ENCODE measurements around the gene BCR.

The BCR gene

DNA sequence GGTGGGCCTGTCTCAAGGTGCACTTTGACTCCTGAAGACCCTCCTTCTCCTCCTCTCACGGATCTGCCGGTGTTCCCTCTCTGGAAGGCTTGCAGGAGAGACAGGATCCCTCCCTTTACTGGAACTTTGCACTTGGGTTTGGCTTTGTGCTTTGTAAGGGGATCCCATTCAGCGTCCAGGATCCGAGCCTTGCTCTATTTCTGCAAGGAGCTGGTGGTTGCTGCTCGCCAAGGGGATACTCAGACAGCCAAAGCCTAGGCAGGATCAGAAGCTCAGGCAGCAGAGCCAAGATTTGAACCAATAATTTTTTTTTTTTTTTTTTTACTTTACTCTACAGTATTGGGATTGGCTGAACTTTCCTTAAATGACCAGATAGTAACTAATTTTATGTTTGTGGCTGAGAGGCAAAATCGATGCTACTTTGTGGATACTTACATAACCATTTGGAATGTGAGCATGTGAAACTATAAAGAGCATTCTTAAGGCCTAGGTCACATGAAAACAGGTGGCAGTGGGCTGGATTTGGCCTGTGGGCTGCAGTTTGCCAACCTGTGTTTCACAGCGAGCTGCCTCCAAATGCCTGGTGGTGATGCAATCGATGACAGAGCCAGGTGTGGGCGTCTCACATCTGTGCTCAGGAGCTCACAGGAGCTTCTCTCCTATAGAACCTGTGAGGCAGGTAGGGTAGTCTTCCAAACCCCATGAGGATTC is 25.2 kb downstream of the BCR start:
- no peaks in the 10 kb centered on the region for H3K27me3 ChIP-seq (ENCODE audit: control insufficient read depth, insufficient read depth, low read length)
- no peak overlapping the region for H3K27ac ChIP-seq (ENCODE audit: low read length)
- H3K4me1 ChIP-seq (ENCODE audit: control insufficient read depth, low read depth, low read length): no peaks in the 10 kb centered on the region
- H3K9me3 ChIP-seq (ENCODE audit: control insufficient read depth, low read depth, low read length): no peaks in the 10 kb centered on the region
- H3K4me3 ChIP-seq (ENCODE audit: low read length): no peak overlapping the region
- no peaks in the 10 kb centered on the region for H3K36me3 ChIP-seq (ENCODE audit: control insufficient read depth, low read depth, low read length)
- H3K9ac ChIP-seq (ENCODE audit: low read length): no peak overlapping the region

DNA sequence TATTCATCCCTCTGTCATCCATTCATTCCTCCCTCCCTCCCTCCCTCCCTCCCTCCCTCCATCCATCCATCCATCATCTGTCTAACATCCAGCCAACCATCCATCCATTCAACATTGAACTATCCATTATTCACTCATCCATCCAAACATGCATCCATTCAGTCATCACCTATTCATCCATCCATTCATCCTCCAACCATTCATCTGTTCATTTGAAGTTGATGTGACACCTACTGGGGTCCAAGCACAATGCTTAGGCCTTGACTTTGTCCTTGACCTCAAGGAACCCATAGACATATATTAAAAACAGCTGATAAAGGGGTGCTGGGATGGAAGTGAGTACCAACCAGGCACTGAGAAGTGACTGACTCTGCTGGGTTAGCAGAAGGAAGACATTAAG is 26.6 kb downstream of the BCR start:
- H3K4me3 ChIP-seq (ENCODE audit: low read length): no peak overlapping the region
- H3K36me3 ChIP-seq (ENCODE audit: control insufficient read depth, low read depth, low read length): no peaks in the 10 kb centered on the region
- H3K9ac ChIP-seq (ENCODE audit: low read length): no peak overlapping the region
- H3K9me3 ChIP-seq (ENCODE audit: control insufficient read depth, low read depth, low read length): no peaks in the 10 kb centered on the region
- H3K27me3 ChIP-seq (ENCODE audit: control insufficient read depth, insufficient read depth, low read length): no peaks in the 10 kb centered on the region
- H3K27ac ChIP-seq (ENCODE audit: low read length): no peak overlapping the region
- no peaks in the 10 kb centered on the region for H3K4me1 ChIP-seq (ENCODE audit: control insufficient read depth, low read depth, low read length)

DNA sequence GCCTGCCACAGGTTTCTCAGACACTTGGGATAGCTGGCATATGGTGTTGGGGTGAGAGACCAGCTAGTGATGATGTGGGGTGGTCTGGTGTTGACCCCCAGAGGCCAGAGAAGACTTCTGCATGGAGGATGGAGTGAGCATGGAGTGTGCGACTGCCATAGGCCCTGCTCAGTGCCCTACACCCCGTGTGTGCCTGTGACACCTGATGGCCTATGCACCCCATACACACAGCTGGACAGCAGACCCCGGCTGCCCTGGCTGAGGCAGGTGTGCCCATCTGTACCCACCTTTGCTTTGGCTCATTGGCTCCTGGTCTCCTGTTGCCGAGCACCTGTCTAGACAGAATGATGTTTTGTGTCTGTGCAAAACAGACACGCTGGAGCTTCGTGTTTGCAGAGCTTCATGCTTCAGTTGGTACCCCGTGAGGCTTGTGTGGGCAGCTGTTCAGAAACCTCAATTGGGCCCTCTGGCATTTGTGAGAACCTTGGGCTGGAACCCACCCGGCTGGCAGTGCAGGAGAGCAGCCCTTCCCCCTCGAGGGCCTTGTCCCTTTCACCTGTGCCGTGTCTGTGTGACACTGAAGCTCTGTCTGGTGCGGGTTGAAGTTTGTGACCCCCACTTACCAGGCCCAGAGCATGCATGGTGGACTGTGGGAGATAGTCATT is 27.6 kb downstream of the BCR start:
- Histone ChIP-seq H3K27ac (ENCODE audit: low read length) (no peak overlapping the region), H3K27me3 (ENCODE audit: control insufficient read depth, insufficient read depth, low read length) (no peaks in the 10 kb centered on the region), H3K4me3 (ENCODE audit: low read length) (no peak overlapping the region), H3K36me3 (ENCODE audit: control insufficient read depth, low read depth, low read length) (no peaks in the 10 kb centered on the region), H3K4me1 (ENCODE audit: control insufficient read depth, low read depth, low read length) (no peaks in the 10 kb centered on the region), H3K9me3 (ENCODE audit: control insufficient read depth, low read depth, low read length) (no peaks in the 10 kb centered on the region), H3K9ac (ENCODE audit: low read length) (no peak overlapping the region)

DNA sequence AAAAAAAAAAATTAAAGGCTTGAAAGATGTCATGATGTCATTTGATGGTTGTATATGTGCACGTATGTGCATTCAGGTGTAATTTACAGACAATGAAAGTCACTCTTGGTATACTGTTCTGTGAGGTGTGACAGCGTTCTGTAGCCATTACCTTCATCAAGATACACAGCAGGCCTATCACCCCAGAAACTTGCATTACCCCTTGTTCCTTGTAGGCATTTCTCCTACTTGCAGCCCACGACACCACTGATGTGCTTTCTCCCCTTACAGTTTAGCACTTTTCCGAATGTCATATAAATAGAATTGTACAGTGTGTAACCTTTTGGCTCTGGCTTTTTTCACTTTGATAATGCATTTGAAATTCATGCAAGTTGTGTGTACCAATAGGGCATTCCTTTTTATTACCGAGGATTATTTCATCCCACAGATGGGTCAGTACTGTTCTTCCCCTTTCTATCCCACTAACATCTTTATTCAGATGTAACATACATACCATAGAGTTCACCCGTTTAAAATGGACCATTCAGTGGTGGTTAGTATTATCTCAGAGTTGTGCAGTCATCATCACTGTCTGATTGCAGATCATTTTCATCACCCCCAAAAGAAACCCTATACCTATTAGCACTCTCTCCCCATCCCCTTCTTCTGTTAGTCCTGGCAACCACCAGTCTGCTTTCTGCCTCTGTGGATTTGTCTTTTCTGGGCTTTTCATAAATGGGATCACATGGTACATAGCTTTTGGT is 30.3 kb downstream of the BCR start:
- Histone ChIP-seq H3K27ac (ENCODE audit: low read length) (no peak overlapping the region), H3K27me3 (ENCODE audit: control insufficient read depth, insufficient read depth, low read length) (no peaks in the 10 kb centered on the region), H3K4me3 (ENCODE audit: low read length) (no peak overlapping the region), H3K9ac (ENCODE audit: low read length) (no peak overlapping the region), H3K9me3 (ENCODE audit: control insufficient read depth, low read depth, low read length) (no peaks in the 10 kb centered on the region), H3K36me3 (ENCODE audit: control insufficient read depth, low read depth, low read length) (no peaks in the 10 kb centered on the region), H3K4me1 (ENCODE audit: control insufficient read depth, low read depth, low read length) (no peaks in the 10 kb centered on the region)

DNA sequence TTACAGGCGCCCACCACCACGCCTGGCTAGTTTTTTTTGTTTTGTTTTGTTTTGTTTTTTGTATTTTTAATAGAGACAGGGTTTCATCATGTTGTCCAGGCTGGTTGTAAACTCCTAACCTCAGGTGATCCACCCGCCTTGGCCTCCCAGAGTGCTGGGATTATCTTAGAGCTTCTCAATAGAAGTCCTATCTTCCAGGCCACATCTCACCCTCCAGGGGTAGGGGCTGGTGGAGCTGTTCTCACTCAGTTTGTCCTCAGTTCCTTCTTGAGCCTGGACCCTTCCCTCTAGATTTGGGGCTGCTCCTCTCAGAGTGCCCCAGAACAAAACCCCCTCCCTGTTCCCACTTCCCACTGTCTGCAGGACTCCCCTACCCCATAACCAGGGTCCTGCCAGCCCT is 31.3 kb downstream of the BCR start:
- Histone ChIP-seq H3K4me3 (ENCODE audit: low read length) (no peak overlapping the region), H3K36me3 (ENCODE audit: control insufficient read depth, low read depth, low read length) (no peaks in the 10 kb centered on the region), H3K9me3 (ENCODE audit: control insufficient read depth, low read depth, low read length) (no peaks in the 10 kb centered on the region), H3K9ac (ENCODE audit: low read length) (no peak overlapping the region), H3K27ac (ENCODE audit: low read length) (no peak overlapping the region), H3K27me3 (ENCODE audit: control insufficient read depth, insufficient read depth, low read length) (no peaks in the 10 kb centered on the region), H3K4me1 (ENCODE audit: control insufficient read depth, low read depth, low read length) (no peaks in the 10 kb centered on the region)

DNA sequence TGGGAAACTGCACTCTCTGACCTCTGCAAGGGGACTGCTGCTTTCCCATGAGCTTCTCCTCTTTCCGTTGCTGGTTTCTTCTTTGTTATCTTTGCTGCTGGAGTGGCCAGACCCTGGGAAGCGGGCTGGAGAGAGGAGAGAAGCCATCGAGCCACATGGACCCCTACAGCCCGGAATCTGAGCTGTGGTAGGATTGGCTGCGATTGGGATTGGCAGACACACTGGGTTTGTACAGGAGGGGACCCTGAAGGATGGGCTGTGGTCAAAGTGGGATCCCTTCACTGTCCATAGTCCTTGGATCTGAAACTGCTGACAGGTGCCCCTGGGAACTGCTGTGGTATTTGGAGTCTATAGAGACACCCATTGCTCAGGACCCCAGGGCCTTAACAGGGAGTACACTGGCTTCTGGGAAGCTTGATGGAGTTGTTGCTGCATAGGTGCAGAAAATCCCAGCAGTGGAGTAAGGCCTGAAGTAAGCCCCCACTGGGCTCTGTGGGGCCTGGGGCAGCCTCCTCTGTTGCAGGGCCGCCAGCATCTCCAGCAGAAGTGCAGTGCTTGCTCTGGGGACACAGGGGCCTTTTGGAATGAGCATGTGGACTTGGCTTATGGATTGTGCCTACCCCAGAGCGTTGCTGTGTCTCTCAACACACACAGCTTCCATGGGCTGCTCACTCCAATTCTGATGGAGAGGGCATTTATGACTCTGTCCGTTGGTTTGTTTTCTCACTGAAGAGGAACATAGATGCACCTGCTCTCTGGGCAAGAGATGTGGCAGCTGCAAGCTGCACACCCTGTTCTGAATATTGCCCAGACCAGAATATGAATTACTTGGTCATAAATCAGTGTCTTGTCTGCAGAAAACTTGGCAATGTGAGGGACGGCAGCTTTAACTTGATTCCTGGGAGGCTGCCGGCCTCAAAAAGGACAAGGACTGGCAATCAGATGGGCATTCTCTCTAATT is 32.0 kb downstream of the BCR start:
- H3K4me1 ChIP-seq (ENCODE audit: control insufficient read depth, low read depth, low read length): no peaks in the 10 kb centered on the region
- no peak overlapping the region for H3K9ac ChIP-seq (ENCODE audit: low read length)

DNA sequence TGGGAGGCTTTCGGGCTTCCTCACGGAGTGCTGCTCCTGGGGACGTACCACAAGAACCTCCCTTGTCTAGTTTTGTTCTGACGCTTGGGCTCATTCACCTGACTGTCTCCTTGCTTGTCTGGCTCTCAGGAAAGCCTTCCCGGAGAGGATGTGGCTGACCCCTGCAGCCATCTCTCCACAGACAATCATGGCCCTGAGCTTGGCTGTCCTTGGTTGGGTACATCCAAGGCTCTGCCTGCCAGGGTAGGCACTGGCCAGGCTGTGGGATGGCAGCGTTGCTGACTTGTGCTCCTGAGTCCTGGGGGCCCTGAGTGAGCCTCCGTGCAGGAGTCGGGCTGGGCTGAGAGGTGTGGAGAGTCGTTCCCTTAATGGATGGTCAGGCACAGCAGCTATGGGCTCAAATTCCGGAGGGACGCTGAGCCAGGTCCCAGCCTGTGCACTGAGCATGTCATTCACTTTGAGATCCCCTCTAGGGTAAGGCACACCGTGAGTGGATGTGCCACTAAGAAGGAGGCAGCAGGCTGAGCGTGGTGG is 32.8 kb downstream of the BCR start:
- Histone ChIP-seq H3K36me3 (ENCODE audit: control insufficient read depth, low read depth, low read length) (no peaks in the 10 kb centered on the region), H3K27me3 (ENCODE audit: control insufficient read depth, insufficient read depth, low read length) (no peaks in the 10 kb centered on the region), H3K4me3 (ENCODE audit: low read length) (no peak overlapping the region), H3K9ac (ENCODE audit: low read length) (no peak overlapping the region), H3K27ac (ENCODE audit: low read length) (no peak overlapping the region), H3K9me3 (ENCODE audit: control insufficient read depth, low read depth, low read length) (no peaks in the 10 kb centered on the region), H3K4me1 (ENCODE audit: control insufficient read depth, low read depth, low read length) (peaks cover 4% of the 10 kb centered on the region)

More for the DNA sequence above, 32.0 kb downstream of the BCR start:
- no peaks in the 10 kb centered on the region for H3K9me3 ChIP-seq (ENCODE audit: control insufficient read depth, low read depth, low read length)
- H3K4me3 ChIP-seq (ENCODE audit: low read length): no peak overlapping the region
- no peaks in the 10 kb centered on the region for H3K27me3 ChIP-seq (ENCODE audit: control insufficient read depth, insufficient read depth, low read length)
- H3K36me3 ChIP-seq (ENCODE audit: control insufficient read depth, low read depth, low read length): no peaks in the 10 kb centered on the region
- no peak overlapping the region for H3K27ac ChIP-seq (ENCODE audit: low read length)

DNA sequence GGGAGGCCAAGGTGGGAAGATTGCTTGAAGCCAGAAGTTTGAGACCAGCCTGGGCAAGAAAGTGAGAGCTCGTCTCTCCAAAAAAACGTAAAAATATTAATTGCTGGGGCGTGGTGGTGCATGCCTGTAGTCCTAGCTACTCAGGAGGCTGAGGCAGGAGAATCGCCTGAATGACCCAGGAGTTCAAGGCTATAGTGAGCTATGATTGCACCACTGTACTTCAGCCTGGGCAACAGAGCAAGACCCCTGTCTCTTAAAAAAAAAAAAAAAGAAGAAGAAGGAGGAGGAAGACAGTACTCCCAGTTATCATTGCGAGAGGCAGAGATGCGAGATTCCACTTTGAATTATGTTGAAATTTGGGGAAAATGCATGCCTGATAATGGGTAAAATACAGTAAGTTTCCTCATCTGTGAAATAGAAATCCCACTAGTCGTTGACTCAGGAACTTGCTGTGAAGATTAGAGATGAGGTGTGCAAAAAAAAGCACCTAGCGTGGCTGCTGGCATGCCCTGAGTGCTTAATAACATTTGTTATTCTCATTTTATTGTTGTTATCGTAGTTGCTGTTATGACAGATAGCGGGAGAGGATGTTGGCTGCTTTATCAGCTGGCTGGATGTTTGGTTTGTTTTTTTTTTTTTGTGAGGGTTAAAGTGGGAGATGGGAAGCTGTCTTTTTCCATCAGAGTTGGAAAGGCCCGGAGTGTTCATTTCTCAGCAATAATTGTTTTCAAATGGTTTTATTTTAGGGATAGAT is 33.4 kb downstream of the BCR start:
- no peak overlapping the region for H3K27ac ChIP-seq (ENCODE audit: low read length)
- no peaks in the 10 kb centered on the region for H3K9me3 ChIP-seq (ENCODE audit: control insufficient read depth, low read depth, low read length)
- no peak overlapping the region for H3K9ac ChIP-seq (ENCODE audit: low read length)
- no peaks in the 10 kb centered on the region for H3K27me3 ChIP-seq (ENCODE audit: control insufficient read depth, insufficient read depth, low read length)
- no peaks in the 10 kb centered on the region for H3K36me3 ChIP-seq (ENCODE audit: control insufficient read depth, low read depth, low read length)
- peaks cover 10% of the 10 kb centered on the region for H3K4me1 ChIP-seq (ENCODE audit: control insufficient read depth, low read depth, low read length)
- H3K4me3 ChIP-seq (ENCODE audit: low read length): no peak overlapping the region

DNA sequence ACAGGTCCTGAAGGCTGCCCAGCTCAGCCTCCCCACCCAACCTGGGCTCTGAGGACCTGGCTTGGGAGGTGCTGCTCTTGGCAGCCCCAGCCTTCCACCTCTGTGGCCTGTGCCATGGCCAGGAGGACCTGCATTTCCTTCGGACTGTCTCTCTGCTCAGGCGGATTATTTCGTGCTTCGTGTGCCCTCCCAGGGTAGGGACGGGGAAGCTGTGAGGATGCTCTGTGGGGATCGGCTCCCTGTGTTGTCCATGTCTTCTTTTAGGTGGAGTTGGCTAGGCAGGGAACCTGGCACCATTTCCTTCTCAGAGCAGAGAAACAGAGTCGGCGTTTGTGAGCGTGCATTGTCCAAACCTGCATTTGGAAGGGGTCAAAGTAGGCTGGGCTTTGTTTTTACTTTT is 34.1 kb downstream of the BCR start:
- no peak overlapping the region for H3K27ac ChIP-seq (ENCODE audit: low read length)
- H3K4me1 ChIP-seq (ENCODE audit: control insufficient read depth, low read depth, low read length): peaks cover 17% of the 10 kb centered on the region
- H3K27me3 ChIP-seq (ENCODE audit: control insufficient read depth, insufficient read depth, low read length): no peaks in the 10 kb centered on the region

DNA sequence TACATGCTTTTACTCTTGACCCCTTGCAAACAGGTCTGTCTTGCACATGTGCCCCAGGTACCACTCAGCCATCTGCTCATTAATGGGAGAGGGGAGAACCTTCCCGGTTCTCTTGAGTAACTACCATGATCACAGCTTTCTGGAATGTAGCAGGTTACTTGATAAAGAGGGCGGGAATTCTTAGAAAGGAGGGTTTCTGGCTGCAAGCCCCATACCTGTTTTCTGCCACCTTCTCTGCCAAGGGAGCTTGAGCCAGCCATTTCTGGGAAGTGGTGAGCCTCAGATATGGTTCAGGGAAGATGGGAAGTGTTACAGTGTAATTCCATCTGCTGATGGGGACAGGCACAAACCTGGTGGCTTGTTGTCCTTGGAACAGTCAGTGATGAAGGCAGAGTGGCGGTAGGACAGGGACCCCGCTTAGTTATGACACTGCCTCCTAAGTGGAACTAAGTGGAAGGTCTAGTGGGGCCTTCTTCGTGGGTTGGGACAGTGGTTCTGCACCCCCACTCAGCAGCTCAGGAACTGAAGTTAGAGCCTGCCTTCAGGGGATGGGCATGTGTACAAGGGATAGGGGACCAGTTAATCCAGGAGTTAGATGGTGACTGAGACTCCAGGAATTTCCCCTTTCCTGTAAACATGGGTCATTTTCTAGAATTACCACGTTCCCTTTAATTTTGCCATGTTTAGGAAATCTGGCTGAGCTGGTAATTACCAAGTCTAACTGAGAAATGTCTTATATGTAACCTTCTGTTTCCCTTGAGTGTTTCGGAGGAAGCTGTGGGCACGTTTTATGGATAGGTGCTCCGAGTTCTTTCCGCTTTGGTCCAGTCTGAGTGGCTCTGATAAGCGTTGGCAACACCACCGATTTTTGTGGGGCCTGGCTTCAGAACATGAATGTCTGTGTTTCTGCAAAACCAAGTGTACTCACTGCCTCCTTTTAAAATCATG is 35.3 kb downstream of the BCR start:
- H3K4me1 ChIP-seq (ENCODE audit: control insufficient read depth, low read depth, low read length): peaks cover 29% of the 10 kb centered on the region
- no peaks in the 10 kb centered on the region for H3K27me3 ChIP-seq (ENCODE audit: control insufficient read depth, insufficient read depth, low read length)
- no peak overlapping the region for H3K4me3 ChIP-seq (ENCODE audit: low read length)
- no peak overlapping the region for H3K27ac ChIP-seq (ENCODE audit: low read length)
- H3K9me3 ChIP-seq (ENCODE audit: control insufficient read depth, low read depth, low read length): no peaks in the 10 kb centered on the region
- H3K36me3 ChIP-seq (ENCODE audit: control insufficient read depth, low read depth, low read length): no peaks in the 10 kb centered on the region
- no peak overlapping the region for H3K9ac ChIP-seq (ENCODE audit: low read length)

More for the DNA sequence above, 34.1 kb downstream of the BCR start:
- no peaks in the 10 kb centered on the region for H3K36me3 ChIP-seq (ENCODE audit: control insufficient read depth, low read depth, low read length)
- H3K9me3 ChIP-seq (ENCODE audit: control insufficient read depth, low read depth, low read length): no peaks in the 10 kb centered on the region
- no peak overlapping the region for H3K4me3 ChIP-seq (ENCODE audit: low read length)
- no peak overlapping the region for H3K9ac ChIP-seq (ENCODE audit: low read length)

Data from iPS-18a (cell line).